Activated naive CD4-positive, alpha-beta T cell treated with anti-CD3 and anti-CD28 coated beads, Interleukin-2, amount 50 U/mL, for 72 hours (primary cell): ENCODE data around the gene VIPR2. TPM values are rescaled to one million over a fixed set of nuclear protein-coding genes. Genes with fewer than 3 reads are reported as not detected.
"Not testable (repeated sequence)": the region's sequence is repeated elsewhere in the genome, so short reads cannot be mapped to it uniquely, and the experiment has no call there.

Experiments
- ATAC-seq, 2 donors: fragments of 150-1000 bp; cut with Tn5 transposase; 2 replicates each; pipeline ENCODE4 v1.10.0; 2021; ENCODE audit warnings: mild to moderate bottlenecking in 2 of 2, moderate library complexity in 2 of 2
- DNase-seq, 2 donors: peaks; one replicate each; pipeline ENCODE4 v3.0.0; 2021 to 2022; ENCODE audit warnings: low spot score in 2 of 2
- H3K27ac Mint-ChIP-seq, 2 donors: one replicate each; pipeline ENCODE4 v1.8.0; 2022; ENCODE audit warnings: mild to moderate bottlenecking in 2 of 2, mixed read lengths in 2 of 2
- H3K36me3 Mint-ChIP-seq, 2 donors: one replicate each; pipeline ENCODE4 v1.8.0; 2022; ENCODE audit warnings: mixed read lengths in 2 of 2
- H3K9me3 Mint-ChIP-seq, 2 donors: one replicate each; pipeline ENCODE4 v1.8.0; 2022; ENCODE audit warnings: mixed read lengths in 2 of 2
- total RNA-seq, 2 donors: library from RNA; stranded (reverse); gene quantifications; one replicate each; pipeline ENCODE4 v1.2.3, GENCODE V29; 2022

VIPR2 gene
- total RNA-seq, 2 donors from 2014 or later, result 0.55 to 1.8 TPM

- H3K36me3 Mint-ChIP-seq, H3K9me3 Mint-ChIP-seq, DNase-seq, ATAC-seq, H3K27ac Mint-ChIP-seq: not testable (repeated sequence)
Observed at GRCh38 chr7:159162050-159162626, 17.5 kb upstream of the VIPR2 start.

GRCh38 chr7:159160450-159160849, 15.8 kb upstream of the VIPR2 start:
- H3K9me3 Mint-ChIP-seq, result no peaks in the 10 kb centered on the region
- H3K36me3 Mint-ChIP-seq, result no peaks in the 10 kb centered on the region
- ATAC-seq (no peak), DNase-seq (no peak)
- H3K27ac Mint-ChIP-seq, result no peak overlapping the region

- Mint-ChIP-seq H3K9me3 (no peaks in the 10 kb centered on the region), H3K27ac (no peak overlapping the region), H3K36me3 (no peaks in the 10 kb centered on the region)
- DNase-seq (no peak), ATAC-seq (no peak)
Observed at GRCh38 chr7:159159731-159160130, 15.1 kb upstream of the VIPR2 start.

GRCh38 chr7:159158888-159159405, 14.3 kb upstream of the VIPR2 start:
- no peaks in the 10 kb centered on the region for H3K36me3 Mint-ChIP-seq
- ATAC-seq (no peak), DNase-seq (no peak)
- H3K27ac Mint-ChIP-seq, result no peak overlapping the region
- H3K9me3 Mint-ChIP-seq, result no peaks in the 10 kb centered on the region

GRCh38 chr7:159158125-159158887, 13.6 kb upstream of the VIPR2 start:
- ATAC-seq, result no peak
- no peaks in the 10 kb centered on the region for H3K9me3 Mint-ChIP-seq
- H3K36me3 Mint-ChIP-seq, result no peaks in the 10 kb centered on the region
- no peak overlapping the region for H3K27ac Mint-ChIP-seq
- DNase-seq, result no peak

GRCh38 chr7:159157714-159158113, 13.0 kb upstream of the VIPR2 start:
- DNase-seq (no peak), ATAC-seq (no peak)
- no peaks in the 10 kb centered on the region for H3K9me3 Mint-ChIP-seq
- no peaks in the 10 kb centered on the region for H3K36me3 Mint-ChIP-seq
- no peak overlapping the region for H3K27ac Mint-ChIP-seq

- Mint-ChIP-seq H3K27ac (no peak overlapping the region), H3K36me3 (no peaks in the 10 kb centered on the region), H3K9me3 (no peaks in the 10 kb centered on the region)
- DNase-seq, result no peak
- no peak for ATAC-seq
Observed at GRCh38 chr7:159156436-159157245, 12.0 kb upstream of the VIPR2 start.

- H3K9me3 Mint-ChIP-seq, result no peaks in the 10 kb centered on the region
- ATAC-seq, result no peak
- H3K27ac Mint-ChIP-seq, result no peak overlapping the region
Observed at GRCh38 chr7:159155410-159155809, 10.7 kb upstream of the VIPR2 start.

GRCh38 chr7:159154243-159154642, 9.6 kb upstream of the VIPR2 start:
- DNase-seq, result no peak
- Mint-ChIP-seq H3K27ac (no peak overlapping the region), H3K36me3 (no peaks in the 10 kb centered on the region), H3K9me3 (no peaks in the 10 kb centered on the region)
- ATAC-seq, result no peak

More at GRCh38 chr7:159155410-159155809, 10.7 kb upstream of the VIPR2 start:
- DNase-seq, result no peak
- no peaks in the 10 kb centered on the region for H3K36me3 Mint-ChIP-seq

GRCh38 chr7:159153511-159153910, 8.8 kb upstream of the VIPR2 start:
- no peak for DNase-seq
- Mint-ChIP-seq H3K9me3 (no peaks in the 10 kb centered on the region), H3K27ac (no peak overlapping the region)

GRCh38 chr7:159152816-159153215, 8.1 kb upstream of the VIPR2 start:
- Mint-ChIP-seq H3K9me3 (no peaks in the 10 kb centered on the region), H3K27ac (no peak overlapping the region), H3K36me3 (no peaks in the 10 kb centered on the region)
- DNase-seq (no peak), ATAC-seq (no peak)

More at GRCh38 chr7:159153511-159153910, 8.8 kb upstream of the VIPR2 start:
- no peaks in the 10 kb centered on the region for H3K36me3 Mint-ChIP-seq
- no peak for ATAC-seq

- no peak for DNase-seq
- Mint-ChIP-seq H3K27ac (no peak overlapping the region), H3K36me3 (no peaks in the 10 kb centered on the region), H3K9me3 (no peaks in the 10 kb centered on the region)
- no peak for ATAC-seq
Observed at GRCh38 chr7:159151231-159151630, 6.6 kb upstream of the VIPR2 start.

- DNase-seq (no peak), ATAC-seq (no peak)
- H3K27ac Mint-ChIP-seq, result no peak overlapping the region
- no peaks in the 10 kb centered on the region for H3K9me3 Mint-ChIP-seq
- H3K36me3 Mint-ChIP-seq, result no peaks in the 10 kb centered on the region
Observed at GRCh38 chr7:159149488-159149887, 4.8 kb upstream of the VIPR2 start.

GRCh38 chr7:159148430-159149395, 4.0 kb upstream of the VIPR2 start:
- no peak for ATAC-seq
- Mint-ChIP-seq H3K27ac (no peak overlapping the region), H3K36me3 (no peaks in the 10 kb centered on the region), H3K9me3 (no peaks in the 10 kb centered on the region)
- DNase-seq, result no peak

- Mint-ChIP-seq H3K27ac (no peak overlapping the region), H3K36me3 (no peaks in the 10 kb centered on the region), H3K9me3 (no peaks in the 10 kb centered on the region)
- no peak for DNase-seq
- ATAC-seq, result no peak
Observed at GRCh38 chr7:159147687-159148086, 3.0 kb upstream of the VIPR2 start.

- Mint-ChIP-seq H3K9me3 (no peaks in the 10 kb centered on the region), H3K36me3 (no peaks in the 10 kb centered on the region), H3K27ac (no peak overlapping the region)
- ATAC-seq (no peak), DNase-seq (no peak)
Observed at GRCh38 chr7:159147246-159147645, 2.6 kb upstream of the VIPR2 start.
